Caco-2 (cell line): ENCODE results near the gene STK32B. TPM values are rescaled to one million over a fixed set of nuclear protein-coding genes. Genes with fewer than 3 reads are reported as not detected.

Source experiments
- BruUV-seq: library from RNA; stranded (reverse); fragments of 400-500 nt; replicated peaks from 2 replicates; lab custom pipeline; 2021; lab: Mats Ljungman, UMichigan
- CTCF ChIA-PET: fragments of 300-600 bp; sonication (Branson Sonifier 250); formaldehyde crosslinking; loops from one replicate; lab custom pipeline; 2022; ENCODE audit warnings: antibody characterized with exemption; lab: Charles Lee
- POLR2A ChIA-PET: fragments of 300-600 bp; sonication (Branson Sonifier 250); formaldehyde crosslinking; loops from one replicate; lab custom pipeline; 2022; ENCODE audit warnings: antibody characterized with exemption; lab: Charles Lee
- DNase-seq, 2 experiments: peaks; one replicate each; pipeline versions ENCODE4 v3.0.0 to v3.0.0-alpha.2; 2020 to 2022
- H3K27me3 ChIP-seq: replicated peaks from 2 replicates; pipeline ENCODE4 v1.6.0; 2011; ENCODE audit warnings: low read length; ENCODE audit not compliant: control insufficient read depth, insufficient read depth
- H3K36me3 ChIP-seq: 2 replicates; pipeline ENCODE4 v1.5.1; 2011; ENCODE audit warnings: low read length; ENCODE audit not compliant: control insufficient read depth, insufficient read depth
- H3K4me1 ChIP-seq: fragments of 250-450 bp; sonication (Bioruptor Pico); 2 replicates; pipeline ENCODE4 v1.5.1; 2020; ENCODE audit warnings: mild to moderate bottlenecking
- H3K4me3 ChIP-seq: 2 replicates; pipeline ENCODE4 v1.5.1; 2011; ENCODE audit warnings: low read depth, mild to moderate bottlenecking, control low read depth, low read length
- H3K9me3 ChIP-seq: fragments of 250-450 bp; sonication (Bioruptor Pico); 2 replicates; pipeline ENCODE4 v1.5.1; 2020; ENCODE audit warnings: mild to moderate bottlenecking, moderate library complexity
- H3K27ac Mint-ChIP-seq: one replicate; pipeline ENCODE4 v1.8.0; 2022; ENCODE audit warnings: mixed read lengths; ENCODE audit not compliant: unreplicated experiment
- H3K27me3 Mint-ChIP-seq: one replicate; pipeline ENCODE4 v1.8.0; 2022; ENCODE audit warnings: mixed read lengths; ENCODE audit not compliant: insufficient read depth, unreplicated experiment
- H3K36me3 Mint-ChIP-seq: one replicate; pipeline ENCODE4 v1.8.0; 2022; ENCODE audit warnings: mild to moderate bottlenecking, mixed read lengths; ENCODE audit not compliant: insufficient read depth, unreplicated experiment
- H3K4me1 Mint-ChIP-seq: one replicate; pipeline ENCODE4 v1.8.0; 2022; ENCODE audit warnings: low read depth, mixed read lengths; ENCODE audit not compliant: unreplicated experiment
- H3K4me3 Mint-ChIP-seq: one replicate; pipeline ENCODE4 v1.8.0; 2022; ENCODE audit warnings: mild to moderate bottlenecking, moderate library complexity, mixed read lengths; ENCODE audit not compliant: unreplicated experiment
- H3K9me3 Mint-ChIP-seq: one replicate; pipeline ENCODE4 v1.8.0; 2022; ENCODE audit warnings: mixed read lengths; ENCODE audit not compliant: unreplicated experiment
- CTCF ChIP-seq, 2 experiments: fragments of 200-600 bp in 1 of 2; IDR thresholded peaks; 1 replicate in 1 of 2; 2 replicates in 1 of 2; pipeline versions ENCODE4 v1.5.1 to v1.8.0; 2011 to 2022; ENCODE audit warnings: antibody characterized with exemption in 1 of 2, control low read depth in 1 of 2, inconsistent platforms in 1 of 2, low read depth in 1 of 2, low read length in 1 of 2, mild to moderate bottlenecking in 1 of 2, moderate library complexity in 1 of 2; ENCODE audit not compliant: insufficient read depth in 1 of 2, severe bottlenecking in 1 of 2, unreplicated experiment in 1 of 2
- intact Hi-C: fragments of 100-400 bp; cut with micrococcal nuclease; formaldehyde crosslinking; loops from one replicate; pipeline ENCODE4 v1.10.0; 2022; ENCODE audit not compliant: unreplicated experiment
- total RNA-seq: library from RNA; stranded (reverse); gene quantifications from 2 replicates; pipeline ENCODE4 v1.2.3, GENCODE V29; 2022

Gene STK32B
- total RNA-seq, 1 experiment from 2014 or later, result 11.2 TPM

GRCh38 chr4:5368426-5368825, 317.1 kb downstream of the STK32B start:
- Mint-ChIP-seq H3K4me1 (peaks cover 15% of the 10 kb centered on the region), H3K36me3 (no peaks in the 10 kb centered on the region), H3K4me3 (no peak overlapping the region), H3K27me3 (no peaks in the 10 kb centered on the region), H3K9me3 (peaks cover 11% of the 10 kb centered on the region), H3K27ac (no peak overlapping the region)
- Histone ChIP-seq H3K27me3 (no peaks in the 10 kb centered on the region), H3K9me3 (no peaks in the 10 kb centered on the region), H3K4me3 (no peak overlapping the region), H3K4me1 (no peaks in the 10 kb centered on the region), H3K36me3 (no peaks in the 10 kb centered on the region)
- no peak for TF ChIP-seq CTCF (IDR thresholded peaks at IDR 0.05; ENCODE audit: insufficient read depth in 1 of 2, low read depth in 1 of 2, low read length in 1 of 2, severe bottlenecking in 1 of 2, unreplicated experiment in 1 of 2)
- POLR2A ChIA-PET, result no interaction called here
- CTCF ChIA-PET, result no interaction called here
- intact Hi-C loops, result no loop called here
- DNase-seq, result no peak
- no TSS peak for BruUV-seq

- Histone ChIP-seq H3K4me3 (no peak overlapping the region), H3K4me1 (no peaks in the 10 kb centered on the region), H3K36me3 (no peaks in the 10 kb centered on the region), H3K27me3 (no peaks in the 10 kb centered on the region), H3K9me3 (no peaks in the 10 kb centered on the region)
- H3K36me3 Mint-ChIP-seq, result no peaks in the 10 kb centered on the region
- peaks cover 13% of the 10 kb centered on the region for H3K4me1 Mint-ChIP-seq
- no TSS peak for BruUV-seq
- no peak for DNase-seq
- TF ChIP-seq CTCF (IDR thresholded peaks at IDR 0.05; ENCODE audit: insufficient read depth in 1 of 2, low read depth in 1 of 2, low read length in 1 of 2, severe bottlenecking in 1 of 2, unreplicated experiment in 1 of 2), result no peak
- no peak overlapping the region for H3K4me3 Mint-ChIP-seq
- POLR2A ChIA-PET, result no interaction called here
- CTCF ChIA-PET, result no interaction called here
- peaks cover 25% of the 10 kb centered on the region for H3K9me3 Mint-ChIP-seq
- H3K27ac Mint-ChIP-seq, result no peak overlapping the region
- intact Hi-C loops, result loop anchor here (10.0 kb wide), 2 partner anchors 315 to 375 kb away; partner anchors contain the start of gene STK32B
- no peaks in the 10 kb centered on the region for H3K27me3 Mint-ChIP-seq
Observed at GRCh38 chr4:5370286-5370685, 319.0 kb downstream of the STK32B start.

GRCh38 chr4:5371415-5372190, 320.3 kb downstream of the STK32B start:
- Mint-ChIP-seq H3K4me3 (peak overlapping the region; percentile 10), H3K36me3 (no peaks in the 10 kb centered on the region), H3K9me3 (peaks cover 38% of the 10 kb centered on the region), H3K27me3 (no peaks in the 10 kb centered on the region), H3K4me1 (peaks cover 7% of the 10 kb centered on the region), H3K27ac (peak overlapping the region; percentile 47)
- TF ChIP-seq CTCF (IDR thresholded peaks at IDR 0.05; ENCODE audit: insufficient read depth in 1 of 2, low read depth in 1 of 2, low read length in 1 of 2, severe bottlenecking in 1 of 2, unreplicated experiment in 1 of 2), result no peak
- peak; percentile 57 to 59 for DNase-seq
- Histone ChIP-seq H3K9me3 (no peaks in the 10 kb centered on the region), H3K4me1 (no peaks in the 10 kb centered on the region), H3K36me3 (no peaks in the 10 kb centered on the region), H3K4me3 (no peak overlapping the region), H3K27me3 (no peaks in the 10 kb centered on the region)
- CTCF ChIA-PET, result no interaction called here
- BruUV-seq, result no TSS peak
- POLR2A ChIA-PET, result no interaction called here
- intact Hi-C loops, result loop anchor here (10.0 kb wide), 2 partner anchors 317 to 377 kb away; partner anchors contain the start of gene STK32B
